Measurements from ENCODE around the gene SLC25A13. TPM values are rescaled to one million over a fixed set of nuclear protein-coding genes. Genes with fewer than 3 reads are reported as not detected.

Gene SLC25A13
- total and polyA plus RNA-seq, 2 experiments from 2014 or later = 32.0 to 37.5 TPM

DNA sequence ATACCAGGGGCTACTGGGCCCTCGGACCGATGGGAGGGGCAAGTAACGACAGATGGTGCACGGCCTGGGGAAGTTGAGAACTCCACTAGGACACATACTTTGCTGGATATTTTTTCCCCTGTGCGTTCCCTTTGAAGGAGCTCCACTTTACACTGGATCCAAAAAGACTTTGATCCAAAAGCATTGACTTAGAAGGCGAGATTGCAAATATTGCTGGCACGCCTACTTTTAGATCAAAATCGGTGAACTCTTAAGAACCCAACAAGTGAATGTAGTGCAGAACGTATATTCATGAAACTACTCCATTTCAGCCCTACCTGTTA, 436 bp upstream of the SLC25A13 start:
- no peak for DNase-seq (ENCODE audit: low read depth in 1 of 2, low spot score in 1 of 2)
- H3K4me1 ChIP-seq (ENCODE audit: low read depth) = peaks cover 6% of the 10 kb centered on the region
- peak overlapping the region; percentile 71 for H3K4me3 ChIP-seq
- H3K27ac ChIP-seq = no peak overlapping the region
- no peaks in the 10 kb centered on the region for H3K36me3 ChIP-seq
- no peaks in the 10 kb centered on the region for H3K27me3 ChIP-seq
- TF ChIP-seq, protein P1, sequence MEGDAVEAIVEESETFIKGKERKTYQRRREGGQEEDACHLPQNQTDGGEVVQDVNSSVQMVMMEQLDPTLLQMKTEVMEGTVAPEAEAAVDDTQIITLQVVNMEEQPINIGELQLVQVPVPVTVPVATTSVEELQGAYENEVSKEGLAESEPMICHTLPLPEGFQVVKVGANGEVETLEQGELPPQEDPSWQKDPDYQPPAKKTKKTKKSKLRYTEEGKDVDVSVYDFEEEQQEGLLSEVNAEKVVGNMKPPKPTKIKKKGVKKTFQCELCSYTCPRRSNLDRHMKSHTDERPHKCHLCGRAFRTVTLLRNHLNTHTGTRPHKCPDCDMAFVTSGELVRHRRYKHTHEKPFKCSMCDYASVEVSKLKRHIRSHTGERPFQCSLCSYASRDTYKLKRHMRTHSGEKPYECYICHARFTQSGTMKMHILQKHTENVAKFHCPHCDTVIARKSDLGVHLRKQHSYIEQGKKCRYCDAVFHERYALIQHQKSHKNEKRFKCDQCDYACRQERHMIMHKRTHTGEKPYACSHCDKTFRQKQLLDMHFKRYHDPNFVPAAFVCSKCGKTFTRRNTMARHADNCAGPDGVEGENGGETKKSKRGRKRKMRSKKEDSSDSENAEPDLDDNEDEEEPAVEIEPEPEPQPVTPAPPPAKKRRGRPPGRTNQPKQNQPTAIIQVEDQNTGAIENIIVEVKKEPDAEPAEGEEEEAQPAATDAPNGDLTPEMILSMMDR (IDR thresholded peaks at IDR 0.05; ENCODE audit: low read depth, low read length) = no peak
- no peaks in the 10 kb centered on the region for H3K9me3 ChIP-seq (ENCODE audit: low read depth)

DNA sequence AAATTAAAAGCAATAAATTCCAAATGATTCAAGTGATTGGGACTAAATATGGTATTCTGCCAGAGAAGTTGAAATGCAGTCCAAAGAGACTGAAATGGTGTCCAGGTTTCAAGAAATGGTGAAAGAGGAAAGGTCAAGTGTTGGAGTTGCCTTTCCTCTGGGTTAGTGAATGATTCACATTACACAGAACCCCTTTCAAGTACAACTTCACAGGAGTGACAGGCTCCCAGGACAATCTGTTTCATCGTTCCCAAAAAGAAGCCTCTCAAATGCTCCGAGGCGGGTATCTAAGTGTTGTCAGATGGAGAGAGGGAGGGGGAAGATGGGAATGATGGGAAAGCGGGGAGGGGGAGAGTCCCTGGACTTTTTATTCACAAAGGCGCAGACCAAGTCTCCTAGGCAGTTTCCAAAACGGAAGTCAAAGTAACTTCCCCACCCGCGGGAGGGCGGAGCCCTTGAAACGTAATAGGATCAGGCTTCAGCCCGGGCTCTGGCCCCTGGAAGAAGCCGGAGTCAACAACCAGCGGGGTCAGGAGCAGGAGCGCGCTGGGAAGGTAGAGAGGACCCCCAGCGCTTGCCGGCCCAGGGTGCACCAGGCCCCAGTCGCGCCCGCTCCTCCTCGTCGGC, 754 bp downstream of the SLC25A13 start:
- Histone ChIP-seq H3K4me1 (ENCODE audit: low read depth) (peaks cover 6% of the 10 kb centered on the region), H3K27me3 (no peaks in the 10 kb centered on the region), H3K4me3 (peak overlapping the region; percentile 71), H3K27ac (peak overlapping the region; percentile 95), H3K36me3 (no peaks in the 10 kb centered on the region), H3K9me3 (ENCODE audit: low read depth) (no peaks in the 10 kb centered on the region)
- peak; percentile 84 to 93 for DNase-seq (ENCODE audit: low read depth in 1 of 2, low spot score in 1 of 2)
- TF ChIP-seq, protein P1 (IDR thresholded peaks at IDR 0.05; ENCODE audit: low read depth, low read length) = no peak

DNA sequence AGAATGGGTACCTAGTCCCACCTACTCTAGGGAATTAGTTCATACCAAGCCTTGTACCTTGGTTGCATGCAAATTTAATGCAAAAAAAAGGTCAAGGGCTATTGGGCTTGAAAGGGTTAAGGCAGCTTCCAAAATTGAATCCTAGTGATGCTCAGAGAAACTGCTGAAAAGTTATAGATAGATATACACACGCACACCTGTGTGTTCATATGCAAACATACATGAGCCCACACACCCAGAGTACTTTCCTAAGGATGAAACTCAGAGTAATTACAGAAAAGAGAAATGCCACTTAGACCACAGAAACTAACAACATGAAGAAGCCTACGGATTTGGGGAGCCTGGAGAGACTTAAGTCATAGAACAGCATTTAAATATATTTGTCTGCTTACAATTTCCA, 1.5 kb downstream of the SLC25A13 start:
- Histone ChIP-seq H3K4me1 (ENCODE audit: low read depth) (peaks cover 6% of the 10 kb centered on the region), H3K4me3 (peak overlapping the region; percentile 71), H3K36me3 (no peaks in the 10 kb centered on the region), H3K27ac (peak overlapping the region; percentile 95), H3K27me3 (no peaks in the 10 kb centered on the region), H3K9me3 (ENCODE audit: low read depth) (no peaks in the 10 kb centered on the region)
- TF ChIP-seq, protein P1 (IDR thresholded peaks at IDR 0.05; ENCODE audit: low read depth, low read length) = no peak
- DNase-seq (ENCODE audit: low read depth in 1 of 2, low spot score in 1 of 2) = peak in 1 of 2 donors; percentile 8

DNA sequence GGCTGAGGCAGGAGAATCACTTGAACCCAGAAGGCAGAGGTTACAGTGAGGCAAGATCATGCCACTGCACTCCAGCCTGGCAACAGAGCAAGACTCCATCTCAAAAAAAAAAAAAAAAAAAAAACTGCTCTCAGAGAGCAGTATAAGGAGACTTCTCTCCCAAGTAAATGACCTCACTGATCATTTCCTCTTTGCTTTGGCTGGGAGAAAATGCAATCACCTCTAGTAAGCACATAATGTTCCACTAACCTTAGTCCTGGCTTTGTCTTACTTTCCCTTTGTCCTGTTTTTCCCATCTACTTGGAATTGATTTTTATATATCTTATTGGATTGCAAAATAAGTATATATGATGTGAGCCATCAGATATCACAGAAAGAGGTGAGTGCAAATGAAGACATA, 2.5 kb downstream of the SLC25A13 start:
- no peak overlapping the region for H3K27ac ChIP-seq
- H3K4me3 ChIP-seq = no peak overlapping the region
- no peaks in the 10 kb centered on the region for H3K27me3 ChIP-seq
- peaks cover 6% of the 10 kb centered on the region for H3K4me1 ChIP-seq (ENCODE audit: low read depth)
- no peak for DNase-seq (ENCODE audit: low read depth in 1 of 2, low spot score in 1 of 2)
- TF ChIP-seq, protein P1 (IDR thresholded peaks at IDR 0.05; ENCODE audit: low read depth, low read length) = no peak
- H3K9me3 ChIP-seq (ENCODE audit: low read depth) = no peaks in the 10 kb centered on the region
- no peaks in the 10 kb centered on the region for H3K36me3 ChIP-seq

DNA sequence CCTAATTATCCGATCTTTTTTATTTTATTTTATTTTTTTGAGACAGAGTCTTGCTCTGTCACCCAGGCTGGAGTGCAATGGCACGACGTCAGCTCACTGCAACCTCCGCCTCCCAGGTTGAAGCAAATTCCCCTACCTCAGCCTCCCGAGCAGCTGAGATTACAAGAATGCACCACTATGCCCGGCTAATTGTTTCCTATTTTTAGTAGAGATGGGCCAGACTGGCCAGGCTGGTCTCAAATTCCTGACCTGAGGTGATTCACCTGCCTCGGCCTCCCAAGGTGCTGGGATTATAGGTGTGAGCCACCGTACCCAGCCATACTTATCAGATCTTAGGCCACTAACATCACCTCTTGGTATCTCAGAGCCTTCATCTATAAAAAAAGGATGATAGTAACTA, 4.9 kb downstream of the SLC25A13 start:
- no peak for DNase-seq (ENCODE audit: low read depth in 1 of 2, low spot score in 1 of 2)
- TF ChIP-seq, protein P1 (IDR thresholded peaks at IDR 0.05; ENCODE audit: low read depth, low read length) = no peak
- Histone ChIP-seq H3K4me1 (ENCODE audit: low read depth) (peaks cover 14% of the 10 kb centered on the region), H3K9me3 (ENCODE audit: low read depth) (no peaks in the 10 kb centered on the region), H3K36me3 (no peaks in the 10 kb centered on the region), H3K27me3 (no peaks in the 10 kb centered on the region), H3K4me3 (no peak overlapping the region), H3K27ac (no peak overlapping the region)

Measured in cardiac muscle cell (in vitro differentiated cells and primary cell).